HG03045 (cell line): ENCODE results near the gene ZFYVE9.

Experiments used
- ATAC-seq: cut with Tn5 transposase; IDR thresholded peaks from one replicate; pipeline ENCODE4 v1.9.1; 2021; ENCODE audit warnings: mild to moderate bottlenecking, moderate library complexity; ENCODE audit not compliant: unreplicated experiment

ZFYVE9 gene

GRCh38 chr1:52321061-52321460 is 179.2 kb downstream of the ZFYVE9 start:
- ATAC-seq: no peak

DNA sequence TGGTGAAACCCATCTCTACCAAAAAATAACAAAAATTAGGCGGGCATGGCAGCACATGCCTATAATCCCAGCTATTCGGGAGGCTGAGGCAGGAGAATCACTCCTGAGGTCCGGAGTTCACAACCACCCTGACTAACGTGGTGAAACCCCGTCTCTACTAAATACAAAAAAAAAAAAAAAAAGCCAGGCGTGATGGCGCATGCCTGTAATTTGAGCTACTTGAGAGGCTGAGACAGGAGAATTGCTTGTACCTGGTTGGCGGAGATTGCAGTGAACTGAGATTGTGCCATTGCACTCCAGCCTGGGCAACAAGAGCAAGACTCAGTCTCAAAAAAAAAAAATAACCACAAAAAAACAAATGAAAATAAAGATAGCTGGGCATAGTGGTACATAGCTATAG is 181.8 kb downstream of the ZFYVE9 start:
- no peak for ATAC-seq

- ATAC-seq: no peak
These were observed 183.9 kb downstream of the ZFYVE9 start for GRCh38 chr1:52325786-52326185.

DNA sequence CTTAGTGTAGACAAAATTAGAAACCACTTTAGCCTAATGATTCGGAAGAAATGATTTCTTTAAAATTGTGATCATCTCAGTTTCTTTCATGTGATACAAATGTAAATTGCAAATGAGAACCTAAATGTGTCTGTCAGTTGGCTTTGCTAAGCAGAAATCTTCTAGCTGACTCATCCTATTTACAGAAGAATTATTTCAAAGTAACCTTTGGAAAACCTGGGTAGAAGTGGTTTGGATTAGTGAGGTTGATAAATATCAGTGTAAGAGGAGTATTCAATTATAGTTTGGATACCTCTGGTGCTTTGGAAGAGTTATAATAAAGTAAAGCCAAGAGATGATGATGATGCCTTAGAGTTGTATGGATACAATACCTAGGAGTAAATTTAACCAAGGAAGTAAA is 186.7 kb downstream of the ZFYVE9 start:
- no peak for ATAC-seq

DNA sequence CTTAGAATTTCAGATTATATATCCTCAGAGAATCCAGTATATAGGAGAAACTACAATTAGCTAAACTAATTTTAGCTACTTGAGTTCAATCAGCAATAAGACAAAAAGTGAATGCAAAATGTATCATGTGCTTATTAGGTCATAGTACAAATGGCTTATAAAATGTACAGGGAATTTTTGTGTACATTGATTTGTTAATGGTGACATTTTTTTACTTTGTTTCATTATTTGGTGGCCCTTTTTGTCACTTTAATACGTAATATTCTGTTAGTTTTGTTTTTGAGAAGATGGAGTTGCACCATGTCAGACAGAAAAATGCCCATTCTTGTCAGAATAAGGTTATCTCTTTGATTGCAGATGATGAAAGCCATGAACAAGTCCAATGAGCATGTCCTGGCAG is 190.5 kb downstream of the ZFYVE9 start:
- ATAC-seq: no peak

GRCh38 chr1:52334906-52335528 is 193.1 kb downstream of the ZFYVE9 start:
- no peak for ATAC-seq

GRCh38 chr1:52337439-52337838 is 195.6 kb downstream of the ZFYVE9 start:
- ATAC-seq: no peak

DNA sequence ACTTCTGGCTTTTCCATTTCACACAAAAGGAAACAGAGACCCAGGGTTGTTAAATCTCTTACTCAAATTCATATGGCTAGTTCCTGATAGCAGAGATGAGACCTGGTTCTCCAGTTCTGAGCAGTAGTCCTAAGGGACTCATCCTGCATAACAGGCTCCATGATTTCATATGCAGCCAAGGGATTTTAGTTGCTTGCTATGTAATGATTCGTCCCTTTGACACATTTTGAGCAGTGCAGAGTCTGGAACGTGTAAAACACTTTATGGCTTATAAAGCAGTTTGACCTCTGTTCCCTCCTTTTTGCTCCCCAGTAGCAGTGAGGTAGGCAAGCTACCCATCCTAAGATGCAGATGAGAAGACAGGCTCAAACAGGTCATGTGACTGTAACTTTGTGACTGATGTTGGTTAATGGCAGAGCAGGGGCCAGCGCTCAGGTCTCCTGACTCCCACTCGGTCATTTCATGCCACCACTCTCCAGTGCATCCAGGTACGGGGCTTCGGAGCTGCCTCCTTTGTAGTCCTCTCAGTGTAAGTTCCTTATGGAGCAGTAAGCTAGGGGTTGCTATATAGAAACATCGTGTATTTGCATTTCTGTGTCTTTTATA is 199.9 kb downstream of the ZFYVE9 start:
- no peak for ATAC-seq

- no peak for ATAC-seq
These were observed 202.1 kb downstream of the ZFYVE9 start for GRCh38 chr1:52343979-52344378.

DNA sequence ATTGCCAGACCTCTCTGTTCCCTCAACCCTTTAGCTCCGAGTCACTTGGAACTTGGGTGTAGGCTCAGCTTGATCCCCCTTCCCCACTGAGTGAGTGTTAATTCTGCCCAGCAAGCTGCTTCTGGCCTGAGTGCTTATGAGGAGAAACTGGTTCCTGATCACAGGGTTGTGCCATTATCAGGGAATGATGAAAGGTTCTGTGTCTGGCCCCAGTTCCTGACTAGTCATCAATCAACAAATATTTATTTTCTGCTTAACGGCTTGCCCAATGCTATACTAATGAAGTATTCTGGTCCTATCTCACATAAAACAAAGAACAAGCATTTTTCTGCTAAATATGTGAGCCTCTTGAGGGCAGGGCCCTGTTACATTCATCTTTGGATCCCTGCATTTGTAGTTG is 203.4 kb downstream of the ZFYVE9 start:
- ATAC-seq: no peak

- no peak for ATAC-seq
These were observed 204.8 kb downstream of the ZFYVE9 start for GRCh38 chr1:52346653-52347052.

- ATAC-seq: no peak
These were observed 206.9 kb downstream of the ZFYVE9 start for GRCh38 chr1:52348704-52349300.

- no peak for ATAC-seq
These were observed 210.8 kb downstream of the ZFYVE9 start for GRCh38 chr1:52352690-52353089.

- ATAC-seq: no peak
These were observed 213.5 kb downstream of the ZFYVE9 start for GRCh38 chr1:52355436-52355835.

DNA sequence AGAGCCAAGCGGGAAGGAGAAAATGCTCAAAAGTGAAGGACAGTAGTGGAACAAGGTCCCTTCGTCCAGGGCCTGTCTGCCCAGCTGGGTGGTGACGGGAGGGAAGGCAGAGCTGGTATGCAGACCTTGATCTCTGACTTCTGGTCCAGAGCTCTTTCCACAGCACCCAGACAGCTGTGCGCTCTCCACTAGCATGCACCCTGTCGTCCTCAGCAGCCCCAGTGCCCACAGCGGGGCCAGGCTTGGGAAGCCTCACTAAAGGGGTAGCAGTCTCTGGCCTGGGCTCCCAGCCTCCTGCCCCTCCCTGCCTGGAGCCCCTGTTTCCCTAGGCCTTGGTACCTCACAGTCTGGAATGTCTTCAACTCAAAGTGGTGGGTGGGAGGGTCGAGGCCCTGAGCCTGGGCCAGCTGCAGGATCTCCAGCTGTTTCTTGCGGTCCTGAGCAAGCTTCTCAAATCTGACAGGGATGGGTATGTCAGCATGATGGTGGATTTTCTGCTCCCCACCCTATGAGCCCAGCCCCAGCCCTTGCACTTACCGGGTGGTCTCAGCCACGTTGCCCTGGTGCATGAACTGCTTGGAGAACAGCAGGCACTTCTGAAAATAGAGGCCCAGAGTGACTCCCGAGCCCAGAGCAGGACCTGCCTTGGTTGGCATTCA is 214.1 kb downstream of the ZFYVE9 start:
- ATAC-seq: no peak

GRCh38 chr1:52356818-52357355 is 215.0 kb downstream of the ZFYVE9 start:
- no peak for ATAC-seq

GRCh38 chr1:52357397-52357796 is 215.5 kb downstream of the ZFYVE9 start:
- no peak for ATAC-seq

GRCh38 chr1:52358851-52359497 is 217.1 kb downstream of the ZFYVE9 start:
- ATAC-seq: no peak

DNA sequence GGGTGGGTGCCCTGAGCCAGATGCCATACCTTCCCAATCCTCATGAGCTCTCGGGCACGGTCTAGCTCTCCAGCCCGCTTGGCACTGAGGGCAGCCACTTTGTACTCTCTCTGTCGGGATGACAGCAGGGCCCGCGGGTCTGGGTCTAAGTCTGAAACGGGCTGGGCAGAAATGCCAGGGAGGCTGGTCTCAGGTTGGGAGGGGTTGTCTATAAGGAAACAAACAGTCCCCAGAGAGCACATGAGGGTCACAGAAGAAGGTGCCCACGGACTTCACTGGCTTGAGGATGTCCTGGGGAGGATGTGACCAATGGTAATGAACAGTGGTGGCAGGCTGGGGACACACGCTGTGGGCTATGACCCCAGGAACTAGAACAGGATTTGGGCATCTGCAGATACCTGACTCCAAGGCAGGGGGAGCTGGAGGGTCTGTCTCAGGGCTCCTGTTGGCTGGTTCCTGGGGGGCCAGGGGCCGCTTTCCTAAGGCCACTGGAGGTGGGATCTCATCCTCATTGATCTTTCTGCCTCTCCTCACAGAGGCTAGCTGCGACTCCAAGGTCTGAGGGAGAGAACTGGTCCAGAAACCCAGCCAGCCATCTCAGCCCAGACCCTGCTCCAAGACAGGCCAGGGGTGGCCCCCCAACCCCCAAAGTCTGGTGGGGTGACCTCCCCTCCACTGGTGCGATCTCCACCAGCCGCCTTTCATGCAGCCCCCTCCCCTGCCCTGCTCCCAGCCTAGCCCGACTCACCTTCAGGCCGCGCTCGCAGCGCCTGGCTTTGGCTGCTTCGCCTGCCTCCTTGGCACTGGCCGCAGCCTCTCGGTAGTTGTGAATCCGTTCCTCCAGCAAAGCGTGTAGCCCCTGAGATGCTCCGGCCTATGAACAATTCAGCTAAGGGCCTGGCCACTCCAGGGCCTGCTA is 218.0 kb downstream of the ZFYVE9 start:
- no peak for ATAC-seq

DNA sequence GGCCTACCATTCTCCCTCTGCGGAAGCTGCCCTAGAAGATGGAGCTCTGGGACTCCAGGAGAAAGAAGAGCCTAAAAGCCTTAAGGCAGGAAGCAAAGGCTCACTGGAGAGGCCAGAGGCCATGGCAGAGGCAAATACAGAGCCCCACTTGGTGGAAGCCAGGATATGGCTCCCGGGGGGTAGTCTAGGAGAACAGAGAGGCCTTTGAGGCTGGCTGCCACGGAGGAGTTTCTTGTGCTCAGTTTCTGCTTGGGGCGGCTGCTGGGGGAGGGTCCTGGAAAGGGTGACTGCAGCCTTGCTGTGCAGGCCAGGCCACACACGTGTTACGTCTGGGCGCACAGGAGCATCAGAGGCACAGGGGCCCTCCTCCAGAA is 218.7 kb downstream of the ZFYVE9 start:
- ATAC-seq: no peak
